Mesenteric fat pad (tissue), 1 donor: ENCODE data around the gene CCSER1. TPM values are rescaled to one million over a fixed set of nuclear protein-coding genes. Genes with fewer than 3 reads are reported as not detected.
"Not testable (repeated sequence)": the region's sequence is repeated elsewhere in the genome, so short reads cannot be mapped to it uniquely, and the experiment has no call there.

Experiments used
- DNase-seq: peaks from one replicate; pipeline ENCODE4 v3.0.0-alpha.2; 2020; ENCODE audit warnings: low spot score
- total RNA-seq: library from RNA; stranded (reverse); fragmentation: NEBNext Ultra II Directional; extraction: Animal tissue kit (Norgen Biotek cat#: 25700); gene quantifications from one replicate; pipeline ENCODE4 v1.2.1, GENCODE V29; 2021
- donor health status: DM: yes; HTN: yes; CAD: no.

Gene CCSER1
- total RNA-seq, 1 donor from 2014 or later, result 9.7 TPM

GRCh38 chr4:91623603-91623967, 1496.4 kb downstream of the CCSER1 start:
- DNase-seq, result not testable (repeated sequence)

GRCh38 chr4:91630054-91630453, 1502.9 kb downstream of the CCSER1 start:
- no peak for DNase-seq

GRCh38 chr4:91630764-91631163, 1503.6 kb downstream of the CCSER1 start:
- no peak for DNase-seq

GRCh38 chr4:91631335-91631734, 1504.1 kb downstream of the CCSER1 start:
- DNase-seq, result no peak

- DNase-seq, result no peak
These were observed 1508.9 kb downstream of the CCSER1 start for GRCh38 chr4:91636083-91636482.

Other genes starting within 250 kb of the CCSER1 start
- gene MMRN1, start 232.5 kb upstream of the CCSER1 start, total RNA-seq, result 16.7 TPM